DOHH2 (cell line): ENCODE data around the gene GRB10.

Source experiments
- H3F3A ChIP-seq: fragments of 200-600 bp; sonication (generic), shearing (Covaris generic); 2 replicates; pipeline ENCODE4 v1.6.0; 2016; ENCODE audit warnings: antibody characterized with exemption, mild to moderate bottlenecking; ENCODE audit not compliant: control insufficient read depth, insufficient read depth
- H3K27ac ChIP-seq: fragments of 200-600 bp; sonication (generic); 2 replicates; pipeline ENCODE4 v1.5.1; 2014; ENCODE audit warnings: low read depth, mild to moderate bottlenecking, low read length, moderate library complexity
- H3K27me3 ChIP-seq: fragments of 200-600 bp; sonication (generic); 2 replicates; pipeline ENCODE4 v1.6.1; 2014; ENCODE audit warnings: mild to moderate bottlenecking, low read length, mixed read lengths; ENCODE audit not compliant: control insufficient read depth
- H3K36me3 ChIP-seq: fragments of 200-600 bp; sonication (generic); 2 replicates; pipeline ENCODE4 v1.6.1; 2014; ENCODE audit warnings: mild to moderate bottlenecking, low read length, moderate library complexity, mixed read lengths; ENCODE audit not compliant: control insufficient read depth
- H3K4me1 ChIP-seq: fragments of 200-600 bp; sonication (generic); 2 replicates; pipeline ENCODE4 v1.6.1; 2014; ENCODE audit warnings: mild to moderate bottlenecking, low read length, mixed read lengths; ENCODE audit not compliant: control insufficient read depth
- H3K4me2 ChIP-seq: fragments of 200-600 bp; sonication (generic); 2 replicates; pipeline ENCODE4 v1.6.0; 2014; ENCODE audit warnings: mild to moderate bottlenecking, low read length, moderate library complexity
- H3K4me3 ChIP-seq: fragments of 200-600 bp; sonication (generic); 2 replicates; pipeline ENCODE4 v1.5.1; 2014; ENCODE audit warnings: mild to moderate bottlenecking, low read length, mixed read lengths
- H3K79me2 ChIP-seq: fragments of 200-600 bp; sonication (generic); 2 replicates; pipeline ENCODE4 v1.6.1; 2014; ENCODE audit warnings: mild to moderate bottlenecking, low read length, mixed read lengths; ENCODE audit not compliant: control insufficient read depth
- H3K9me2 ChIP-seq: fragments of 200-600 bp; sonication (generic); replicated peaks from 2 replicates; pipeline ENCODE4 v1.6.1; 2014; ENCODE audit warnings: mild to moderate bottlenecking, low read length, mixed read lengths; ENCODE audit not compliant: control insufficient read depth
- H3K9me3 ChIP-seq: fragments of 200-600 bp; sonication (generic); 2 replicates; pipeline ENCODE4 v1.6.1; 2014; ENCODE audit warnings: antibody characterized with exemption, low read length, mixed read lengths; ENCODE audit not compliant: control insufficient read depth, insufficient read depth
- H4K20me1 ChIP-seq: fragments of 200-600 bp; sonication (generic); 2 replicates; pipeline ENCODE4 v1.6.0; 2014; ENCODE audit warnings: low read depth, mild to moderate bottlenecking, antibody characterized with exemption, low read length, moderate library complexity; ENCODE audit not compliant: control insufficient read depth, insufficient read depth
- CTCF ChIP-seq: fragments of 200-600 bp; sonication (generic); IDR thresholded peaks from one replicate; pipeline ENCODE4 v1.5.1; 2014; ENCODE audit warnings: antibody characterized with exemption, mild to moderate bottlenecking, low read depth, low read length; ENCODE audit not compliant: poor library complexity, severe bottlenecking
- EZH2phosphoT487 ChIP-seq: fragments of 200-600 bp; sonication (generic); IDR thresholded peaks from 2 replicates; pipeline ENCODE4 v1.6.1; 2017; ENCODE audit warnings: borderline replicate concordance, mild to moderate bottlenecking, antibody characterized with exemption, low read length, moderate library complexity, mixed read lengths

The GRB10 gene

GRCh38 chr7:50644586-50644985 is 138.1 kb downstream of the GRB10 start:
- Histone ChIP-seq H4K20me1 (no peaks in the 10 kb centered on the region), H3K27ac (no peak overlapping the region), H3K4me2 (no peak overlapping the region), H3K27me3 (no peaks in the 10 kb centered on the region), H3F3A (no peaks in the 10 kb centered on the region), H3K79me2 (no peaks in the 10 kb centered on the region), H3K4me3 (no peak overlapping the region), H3K9me3 (no peaks in the 10 kb centered on the region), H3K4me1 (no peaks in the 10 kb centered on the region), H3K9me2 (no peaks in the 10 kb centered on the region), H3K36me3 (no peaks in the 10 kb centered on the region)
- TF ChIP-seq CTCF (no peak), EZH2phosphoT487 (no peak)

- no peaks in the 10 kb centered on the region for H4K20me1 ChIP-seq
Measured at GRCh38 chr7:50644114-50644513, 138.6 kb downstream of the GRB10 start.

GRCh38 chr7:50641442-50642405 is 141.0 kb downstream of the GRB10 start:
- no peaks in the 10 kb centered on the region for H3F3A ChIP-seq
- no peaks in the 10 kb centered on the region for H3K36me3 ChIP-seq
- H3K4me2 ChIP-seq: no peak overlapping the region
- no peak overlapping the region for H3K27ac ChIP-seq
- peaks cover 6% of the 10 kb centered on the region for H3K27me3 ChIP-seq
- H3K9me2 ChIP-seq: no peaks in the 10 kb centered on the region
- no peaks in the 10 kb centered on the region for H3K4me1 ChIP-seq
- TF ChIP-seq CTCF: no peak
- no peak for TF ChIP-seq EZH2phosphoT487
- H4K20me1 ChIP-seq: no peaks in the 10 kb centered on the region
- no peak overlapping the region for H3K4me3 ChIP-seq
- H3K9me3 ChIP-seq: no peaks in the 10 kb centered on the region
- no peaks in the 10 kb centered on the region for H3K79me2 ChIP-seq

More at GRCh38 chr7:50644114-50644513, 138.6 kb downstream of the GRB10 start:
- H3K27ac ChIP-seq: no peak overlapping the region
- H3K79me2 ChIP-seq: no peaks in the 10 kb centered on the region
- H3F3A ChIP-seq: no peaks in the 10 kb centered on the region
- no peak overlapping the region for H3K4me3 ChIP-seq
- no peaks in the 10 kb centered on the region for H3K4me1 ChIP-seq
- H3K36me3 ChIP-seq: no peaks in the 10 kb centered on the region
- TF ChIP-seq EZH2phosphoT487: no peak
- TF ChIP-seq CTCF: no peak
- H3K4me2 ChIP-seq: no peak overlapping the region
- H3K9me2 ChIP-seq: no peaks in the 10 kb centered on the region
- no peaks in the 10 kb centered on the region for H3K27me3 ChIP-seq
- no peaks in the 10 kb centered on the region for H3K9me3 ChIP-seq
